ENCODE results near the gene CBX5.

- TF ChIP-seq ZNF274 (IDR thresholded peaks at IDR 0.05; ENCODE audit: low read depth, low read length) (no peak), YY1 (IDR thresholded peaks at IDR 0.05; ENCODE audit: insufficient read depth, insufficient read length) (no peak)
Observed at GRCh38 chr12:54238531-54238930, 41.4 kb downstream of the CBX5 start.

Measured in NT2/D1 (cell line).